ENCODE measurements around the gene STEAP1. TPM values are rescaled to one million over a fixed set of nuclear protein-coding genes. Genes with fewer than 3 reads are reported as not detected.
"Not testable (repeated sequence)": the region's sequence is repeated elsewhere in the genome, so short reads cannot be mapped to it uniquely, and the experiment has no call there.

The STEAP1 gene
- total RNA-seq, 2 donors from 2014 or later = 0.66 to 3.8 TPM

- no peaks in the 10 kb centered on the region for H3K36me3 ChIP-seq (ENCODE audit: control insufficient read depth, insufficient read depth, low read length)
- no peaks in the 10 kb centered on the region for H3K9me3 ChIP-seq (ENCODE audit: control insufficient read depth, low read length)
- no peaks in the 10 kb centered on the region for H3K9me3 Mint-ChIP-seq
- H3K27ac Mint-ChIP-seq = no peak overlapping the region
- WGBS, 2 experiments (ENCODE audit: insufficient coverage in 1 of 2, insufficient read length in 1 of 2) = 8 to 13% methylated on average over 25 to 58 of the region's 58 CpGs
- peaks cover 5% of the 10 kb centered on the region for H3K4me1 Mint-ChIP-seq
- no peaks in the 10 kb centered on the region for H3K36me3 Mint-ChIP-seq (ENCODE audit: low read depth)
- no peak overlapping the region for H3K27ac ChIP-seq (ENCODE audit: low read depth, low read length)
- no peak for TF ChIP-seq CTCF (conservative IDR thresholded peaks at IDR 0.05)
- peak; percentile 61 for DNase-seq
- H3K9ac ChIP-seq (ENCODE audit: extremely low read depth, low read length, poor library complexity, severe bottlenecking) = no peak overlapping the region
- peaks cover 35% of the 10 kb centered on the region for H3K27me3 Mint-ChIP-seq (ENCODE audit: insufficient read depth)
- peak overlapping the region; percentile 71 for H3K4me3 ChIP-seq (ENCODE audit: low read length)
- no peaks in the 10 kb centered on the region for H3K4me1 ChIP-seq (ENCODE audit: control insufficient read depth, insufficient read depth, low read length)
- peak overlapping the region; percentile 49 for H3K4me3 Mint-ChIP-seq
- peaks cover 29% of the 10 kb centered on the region for H3K27me3 ChIP-seq (ENCODE audit: control insufficient read depth, insufficient read depth, low read length, poor library complexity, severe bottlenecking)
These were observed 34.9 kb upstream of the STEAP1 start for GRCh38 chr7:90119178-90119971.

- peak overlapping the region; percentile 49 for H3K4me3 Mint-ChIP-seq
- not testable (repeated sequence) for H3K27ac Mint-ChIP-seq; H3K9me3 Mint-ChIP-seq; H3K4me1 Mint-ChIP-seq; H3K36me3 Mint-ChIP-seq (ENCODE audit: low read depth); H3K36me3 ChIP-seq (ENCODE audit: control insufficient read depth, insufficient read depth, low read length); H3K4me1 ChIP-seq (ENCODE audit: control insufficient read depth, insufficient read depth, low read length); H3K9me3 ChIP-seq (ENCODE audit: control insufficient read depth, low read length); H3K27ac ChIP-seq (ENCODE audit: low read depth, low read length); H3K9ac ChIP-seq (ENCODE audit: extremely low read depth, low read length, poor library complexity, severe bottlenecking); DNase-seq; H3K4me3 ChIP-seq (ENCODE audit: low read length)
- H3K27me3 Mint-ChIP-seq (ENCODE audit: insufficient read depth) = peaks cover 35% of the 10 kb centered on the region
- H3K27me3 ChIP-seq (ENCODE audit: control insufficient read depth, insufficient read depth, low read length, poor library complexity, severe bottlenecking) = peaks cover 29% of the 10 kb centered on the region
- 84% methylated on average over 4 of the region's 4 CpGs; no CpG with 5 or more reads in 1 of the 2 experiments for WGBS, 2 experiments (ENCODE audit: insufficient coverage in 1 of 2, insufficient read length in 1 of 2)
These were observed 34.1 kb upstream of the STEAP1 start for GRCh38 chr7:90120205-90120604.

GRCh38 chr7:90131746-90132145, 22.5 kb upstream of the STEAP1 start:
- H3K27ac ChIP-seq (ENCODE audit: low read depth, low read length); H3K4me3 ChIP-seq (ENCODE audit: low read length); H3K9ac ChIP-seq (ENCODE audit: extremely low read depth, low read length, poor library complexity, severe bottlenecking); H3K4me1 ChIP-seq (ENCODE audit: control insufficient read depth, insufficient read depth, low read length); H3K4me1 Mint-ChIP-seq; H3K36me3 Mint-ChIP-seq (ENCODE audit: low read depth); DNase-seq; H3K27me3 ChIP-seq (ENCODE audit: control insufficient read depth, insufficient read depth, low read length, poor library complexity, severe bottlenecking); H3K9me3 ChIP-seq (ENCODE audit: control insufficient read depth, low read length); H3K4me3 Mint-ChIP-seq; H3K27ac Mint-ChIP-seq; H3K27me3 Mint-ChIP-seq (ENCODE audit: insufficient read depth); H3K36me3 ChIP-seq (ENCODE audit: control insufficient read depth, insufficient read depth, low read length): not testable (repeated sequence)
- WGBS, 2 experiments (ENCODE audit: insufficient coverage in 1 of 2, insufficient read length in 1 of 2) = 86 to 91% methylated on average over 6 to 8 of the region's 8 CpGs
- H3K9me3 Mint-ChIP-seq = peaks cover 25% of the 10 kb centered on the region

DNA sequence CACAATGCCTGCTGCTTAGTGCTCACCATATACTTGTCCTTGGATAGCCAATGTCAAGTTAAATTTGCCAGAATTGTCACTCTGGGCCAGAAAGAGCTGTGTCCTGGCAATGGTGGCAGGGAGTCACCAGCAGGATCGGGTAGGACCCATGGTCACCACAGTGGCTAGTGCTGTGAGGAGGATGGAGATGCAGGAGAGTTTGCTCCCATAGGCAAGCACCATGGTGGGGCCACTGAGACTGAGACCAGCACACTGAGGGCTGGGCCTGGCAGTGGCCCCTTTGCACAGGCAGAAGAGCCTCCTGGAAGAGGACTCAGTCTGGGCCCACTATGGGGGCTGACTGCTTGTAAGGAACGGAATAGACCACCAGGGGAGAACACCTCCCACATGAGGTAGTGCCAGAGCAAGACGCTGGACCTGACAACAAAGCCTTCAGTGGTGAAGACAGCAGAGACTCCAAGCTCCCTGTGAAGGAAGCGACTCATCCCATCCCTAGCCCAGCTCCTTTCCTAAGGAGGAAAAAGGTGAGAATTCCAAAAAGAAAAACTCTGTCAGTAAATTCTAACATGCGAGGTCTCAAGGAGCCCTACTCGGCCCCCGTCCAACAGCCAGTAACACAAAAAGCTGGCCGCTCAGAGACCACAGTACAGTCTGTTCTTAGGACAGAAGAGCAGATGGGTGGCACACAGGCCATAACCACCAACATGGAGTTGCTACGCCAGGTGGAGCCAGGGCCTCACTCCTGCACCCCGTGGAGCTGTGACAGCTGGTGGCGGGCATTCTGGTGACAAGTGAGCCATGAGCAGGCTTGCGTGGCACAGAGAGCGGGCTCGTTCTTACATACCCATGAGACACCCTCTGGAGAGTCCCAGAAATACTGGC, 6.9 kb upstream of the STEAP1 start:
- not testable (repeated sequence) for H3K9me3 Mint-ChIP-seq; H3K9ac ChIP-seq (ENCODE audit: extremely low read depth, low read length, poor library complexity, severe bottlenecking); H3K4me3 ChIP-seq (ENCODE audit: low read length); H3K27me3 Mint-ChIP-seq (ENCODE audit: insufficient read depth); H3K4me1 Mint-ChIP-seq; H3K36me3 Mint-ChIP-seq (ENCODE audit: low read depth); H3K27me3 ChIP-seq (ENCODE audit: control insufficient read depth, insufficient read depth, low read length, poor library complexity, severe bottlenecking); H3K9me3 ChIP-seq (ENCODE audit: control insufficient read depth, low read length); H3K4me1 ChIP-seq (ENCODE audit: control insufficient read depth, insufficient read depth, low read length); H3K27ac ChIP-seq (ENCODE audit: low read depth, low read length); H3K4me3 Mint-ChIP-seq; H3K27ac Mint-ChIP-seq; H3K36me3 ChIP-seq (ENCODE audit: control insufficient read depth, insufficient read depth, low read length); DNase-seq
- 91% methylated on average over 11 of the region's 14 CpGs; no CpG with 5 or more reads in 1 of the 2 experiments for WGBS, 2 experiments (ENCODE audit: insufficient coverage in 1 of 2, insufficient read length in 1 of 2)
